Measurements from ENCODE around the gene KIAA1958.

GRCh38 chr9:112555101-112555643, 68.5 kb downstream of the KIAA1958 start:
- TF ChIP-seq CTCF (conservative IDR thresholded peaks at IDR 0.05; ENCODE audit: low read depth in 2 of 2) (no peak), EZH2 (IDR thresholded peaks at IDR 0.05; ENCODE audit: low read depth, unreplicated experiment) (no peak), EZH2phosphoT487 (IDR thresholded peaks at IDR 0.05; ENCODE audit: unreplicated experiment) (no peak)
